Muscle of back (tissue), 11 donors: ENCODE results near the gene SCAPER. TPM values are rescaled to one million over a fixed set of nuclear protein-coding genes. Genes with fewer than 3 reads are reported as not detected.
"Not testable (repeated sequence)": the region's sequence is repeated elsewhere in the genome, so short reads cannot be mapped to it uniquely, and the experiment has no call there.

Experiments used
- DNase-seq, 3 donors: peaks; one replicate each; pipeline versions ENCODE4 v3.0.0 to v3.0.0-alpha.2; 2013
- polyA plus RNA-seq, 10 donors: library from polyadenylated mRNA; unstranded; fragments of 120-200 nt; gene quantifications; one replicate each; pipeline ENCODE4 v1.2.1, GENCODE V29; 2013; ENCODE audit not compliant: insufficient read length in 10 of 10

Gene SCAPER
- polyA plus RNA-seq, 10 donors: 33.9 to 94.7 (median 53.3) TPM

DNA sequence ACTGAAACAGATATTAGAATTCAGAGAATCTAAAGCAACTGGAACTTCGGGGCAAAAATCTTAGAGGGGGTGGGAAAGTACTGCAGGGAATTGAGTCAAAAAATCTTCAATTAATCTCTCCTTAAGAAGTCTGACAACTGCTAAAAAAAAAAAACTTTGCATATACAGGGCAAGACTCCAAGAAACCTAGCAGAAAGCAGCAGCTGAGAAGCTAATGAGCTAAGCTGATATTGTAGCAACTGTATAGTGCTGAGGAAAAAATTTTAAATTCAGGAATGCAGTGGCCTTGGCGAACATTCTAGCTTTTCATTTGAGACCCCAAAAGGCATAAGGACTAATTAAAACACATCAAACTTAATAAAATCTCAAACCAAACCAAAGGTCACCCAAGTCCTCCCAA is 113.6 kb downstream of the SCAPER start:
- peak in 1 of 3 donors; percentile 7 for DNase-seq

DNA sequence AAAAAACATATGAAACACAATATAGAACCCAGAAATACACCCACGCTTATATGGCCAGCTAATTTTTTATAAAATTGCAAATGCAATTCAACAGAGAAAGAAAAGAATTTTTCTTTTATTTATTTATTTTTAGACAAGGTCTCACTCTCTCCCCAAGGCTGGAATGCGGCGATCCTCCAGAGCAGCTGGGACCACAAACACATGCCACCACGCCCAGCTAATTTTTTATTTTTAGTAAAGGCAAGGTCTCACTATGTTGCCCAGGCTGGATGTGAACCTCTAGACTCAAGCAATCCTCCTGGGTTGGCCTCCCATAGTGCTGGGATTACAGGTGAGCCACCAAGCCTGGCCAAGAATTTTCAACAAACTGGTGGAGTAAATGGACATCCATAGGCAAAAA is 117.9 kb downstream of the SCAPER start:
- peak in 1 of 3 donors; percentile 13 for DNase-seq

- DNase-seq: no peak
Observed at GRCh38 chr15:76776969-76777368, 128.2 kb downstream of the SCAPER start.

- DNase-seq: no peak
Observed at GRCh38 chr15:76776480-76776879, 128.7 kb downstream of the SCAPER start.

DNA sequence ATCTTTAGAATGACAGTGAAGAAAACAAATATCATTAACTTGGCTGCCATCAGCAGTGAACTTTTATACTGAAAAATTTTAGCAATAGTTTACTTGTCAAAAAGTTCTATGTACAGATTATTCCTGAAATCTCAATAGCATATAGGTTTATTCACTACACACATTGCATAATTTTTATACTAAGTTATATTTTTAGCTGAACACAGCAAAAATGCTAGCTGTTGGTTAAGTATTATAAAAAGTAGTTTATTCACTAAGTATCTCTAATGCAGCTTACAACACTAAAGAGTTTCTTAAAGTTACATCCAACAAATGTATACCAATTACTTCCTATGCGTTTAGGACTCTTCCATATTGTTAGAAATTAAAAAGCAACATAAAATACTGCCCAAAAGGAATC is 131.9 kb downstream of the SCAPER start:
- no peak for DNase-seq

- DNase-seq: no peak
Observed at GRCh38 chr15:76772776-76773175, 132.4 kb downstream of the SCAPER start.

DNA sequence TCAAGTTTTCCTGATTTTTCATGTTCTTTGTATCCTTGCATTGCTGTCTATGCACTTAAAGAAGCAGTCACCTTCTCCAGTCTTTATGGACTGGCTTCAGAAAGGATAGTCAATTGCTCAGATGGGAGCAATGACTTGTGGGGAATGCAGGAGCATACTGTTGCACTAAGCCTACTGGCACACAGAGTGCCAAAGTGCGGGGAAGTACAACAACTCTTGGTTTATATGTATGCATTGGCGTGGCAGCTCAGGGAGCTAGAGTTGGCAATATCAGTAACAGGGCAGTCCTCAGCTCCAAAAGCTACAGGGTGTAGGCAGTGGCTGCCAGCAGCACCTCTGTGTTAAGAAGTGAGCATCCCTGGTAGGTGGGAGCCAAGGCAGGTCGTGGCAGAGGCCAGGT is 141.1 kb downstream of the SCAPER start:
- DNase-seq: no peak

GRCh38 chr15:76763554-76763953 is 141.6 kb downstream of the SCAPER start:
- DNase-seq: no peak

DNA sequence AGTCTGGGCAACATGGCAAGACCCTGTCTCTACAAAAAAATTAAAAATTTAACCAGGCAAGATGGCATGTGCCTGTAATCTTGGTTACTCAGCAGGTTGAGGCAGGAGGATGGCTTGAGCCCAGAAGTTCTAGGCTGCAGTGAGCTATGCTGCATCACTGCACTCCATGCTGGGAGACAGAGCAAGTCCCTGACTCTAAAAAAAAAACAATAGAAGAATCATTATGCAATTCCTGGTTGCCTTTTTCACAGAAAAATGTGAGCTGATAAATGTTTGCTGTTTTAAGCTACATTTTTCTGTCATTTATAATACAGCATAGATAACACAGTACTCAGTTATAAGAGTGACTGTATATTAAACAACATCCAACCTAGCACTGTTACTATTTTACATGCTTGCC is 148.8 kb downstream of the SCAPER start:
- no peak for DNase-seq

- DNase-seq: no peak
Observed at GRCh38 chr15:76753771-76754170, 151.4 kb downstream of the SCAPER start.

DNA sequence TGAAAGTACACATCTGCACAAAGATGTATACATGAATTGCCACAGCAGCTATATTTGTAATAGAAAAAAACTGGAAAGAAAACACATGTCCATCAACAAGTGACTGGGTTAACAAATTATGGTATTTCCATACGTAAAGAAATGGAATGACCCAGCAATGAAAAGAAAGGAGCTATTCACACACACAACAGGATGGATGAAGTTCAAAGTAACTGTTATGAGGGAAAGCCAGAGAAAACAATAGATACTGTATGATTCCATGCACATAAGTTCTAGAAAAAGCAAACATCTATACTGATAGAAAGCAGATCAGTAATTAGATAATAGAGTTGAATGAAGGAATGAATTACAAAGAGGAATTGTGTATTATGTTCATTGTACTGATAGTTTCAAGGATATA is 152.0 kb downstream of the SCAPER start:
- no peak for DNase-seq

DNA sequence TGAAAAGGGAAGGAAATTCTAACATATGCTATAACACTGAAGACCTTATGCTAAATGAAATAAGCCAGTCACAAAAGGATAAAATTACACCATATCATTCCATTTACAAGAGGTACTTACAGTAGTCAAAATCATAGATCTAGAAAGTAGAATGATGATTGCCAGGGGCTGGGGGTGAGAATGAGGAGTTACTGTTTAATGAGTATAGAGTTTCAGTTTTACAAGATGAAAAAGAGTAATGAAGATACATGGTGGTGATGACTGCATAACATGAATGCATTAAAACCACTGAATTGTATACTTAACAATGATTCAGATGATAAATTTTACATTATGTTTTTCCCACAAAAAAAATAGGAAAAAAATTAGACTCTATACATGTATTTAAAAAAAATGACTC is 152.6 kb downstream of the SCAPER start:
- DNase-seq: no peak

DNA sequence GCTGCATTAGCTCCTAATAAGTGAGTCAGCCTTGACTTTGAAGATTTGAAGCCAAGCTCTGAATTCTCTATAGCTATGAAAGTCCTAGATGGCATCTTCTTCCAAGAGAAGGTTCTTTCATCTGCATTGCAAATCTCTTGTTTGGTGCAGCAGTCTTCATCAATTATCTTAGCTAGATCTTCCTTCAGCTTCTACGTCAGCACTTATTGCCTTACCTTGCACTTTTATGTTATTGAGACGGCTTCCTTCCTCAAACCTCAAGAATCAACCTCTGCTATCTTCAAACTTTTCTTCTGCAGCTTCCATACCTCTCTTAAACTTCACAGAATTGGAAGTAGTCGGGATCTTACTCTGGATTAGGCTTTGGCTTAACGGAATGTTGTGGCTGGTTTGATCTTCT is 167.6 kb downstream of the SCAPER start:
- no peak for DNase-seq

DNA sequence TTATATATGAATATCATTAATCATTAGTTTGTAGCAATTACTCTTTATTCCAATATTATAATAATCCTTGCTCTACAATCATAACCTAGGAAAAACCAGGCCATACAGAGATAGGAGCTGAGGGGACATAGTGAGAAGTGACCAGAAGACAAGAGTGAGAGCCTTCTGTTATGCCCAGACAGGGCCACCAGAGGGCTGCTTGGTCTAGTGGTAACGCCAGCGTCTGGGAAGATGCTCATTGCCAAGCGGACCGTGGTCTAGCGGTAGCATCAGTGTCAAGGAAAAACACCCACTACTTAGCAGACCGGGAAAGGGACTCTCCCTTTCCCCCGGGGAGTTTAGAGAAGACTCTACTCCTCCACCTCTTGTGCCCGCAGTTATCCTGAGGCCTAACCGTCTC is 172.8 kb downstream of the SCAPER start:
- not testable (repeated sequence) for DNase-seq

DNA sequence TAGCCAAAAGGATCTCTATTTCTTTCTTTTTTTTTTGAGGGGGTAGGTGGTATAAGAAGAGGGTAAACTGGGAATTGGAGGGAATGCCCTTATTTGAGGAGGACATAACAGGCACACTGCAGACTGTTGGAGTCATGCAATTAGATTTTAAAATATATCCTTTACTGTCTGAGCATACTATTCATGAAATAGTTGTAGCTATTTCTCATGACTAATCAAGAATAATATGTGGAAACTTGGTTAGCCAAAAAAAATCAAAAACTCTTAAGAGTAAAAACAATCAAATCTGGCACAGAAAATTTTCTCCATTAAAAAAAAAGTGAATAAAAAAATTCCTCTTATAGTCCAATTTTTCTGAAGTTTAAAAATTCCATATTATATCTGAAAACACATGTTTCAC is 174.9 kb downstream of the SCAPER start:
- no peak for DNase-seq

- no peak for DNase-seq
Observed at GRCh38 chr15:76718863-76719262, 186.3 kb downstream of the SCAPER start.

DNA sequence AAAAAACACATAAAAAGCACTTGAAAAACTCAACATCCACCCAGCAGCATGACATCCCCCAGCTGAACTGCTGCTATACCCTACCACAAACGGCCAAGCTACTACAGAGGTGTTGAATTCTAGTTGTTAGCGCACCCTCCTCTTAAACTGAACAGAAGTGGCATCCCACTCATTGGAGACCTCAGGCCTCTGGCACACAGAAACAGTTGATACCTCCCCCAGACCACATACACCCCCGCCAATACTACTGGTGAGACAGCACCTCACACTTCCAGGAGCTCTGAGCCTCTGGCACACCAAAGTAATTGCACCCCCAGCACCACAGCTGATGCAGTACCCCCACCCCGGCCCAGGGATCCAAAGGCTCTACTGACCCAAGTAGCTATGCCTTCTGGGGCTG is 190.2 kb downstream of the SCAPER start:
- no peak for DNase-seq

GRCh38 chr15:76711351-76711827 is 193.8 kb downstream of the SCAPER start:
- DNase-seq: no peak

DNA sequence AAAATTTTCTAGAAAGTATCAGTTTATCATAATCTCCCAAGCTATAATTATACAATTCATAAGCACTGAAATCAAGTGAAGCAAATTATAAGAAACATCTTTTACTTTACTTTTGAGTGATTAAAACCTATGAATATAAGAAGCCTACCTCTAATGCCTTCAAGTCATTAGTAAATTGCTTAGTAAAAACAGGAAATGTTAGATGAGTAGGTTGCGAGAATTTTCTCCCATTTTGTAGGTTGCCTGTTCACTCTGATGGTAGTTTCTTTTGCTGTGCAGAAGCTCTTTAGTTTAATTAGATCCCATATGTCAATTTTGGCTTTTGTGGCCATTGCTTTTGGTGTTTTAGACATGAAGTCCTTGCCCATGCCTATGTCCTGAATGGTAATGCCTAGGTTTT is 201.1 kb downstream of the SCAPER start:
- not testable (repeated sequence) for DNase-seq

DNA sequence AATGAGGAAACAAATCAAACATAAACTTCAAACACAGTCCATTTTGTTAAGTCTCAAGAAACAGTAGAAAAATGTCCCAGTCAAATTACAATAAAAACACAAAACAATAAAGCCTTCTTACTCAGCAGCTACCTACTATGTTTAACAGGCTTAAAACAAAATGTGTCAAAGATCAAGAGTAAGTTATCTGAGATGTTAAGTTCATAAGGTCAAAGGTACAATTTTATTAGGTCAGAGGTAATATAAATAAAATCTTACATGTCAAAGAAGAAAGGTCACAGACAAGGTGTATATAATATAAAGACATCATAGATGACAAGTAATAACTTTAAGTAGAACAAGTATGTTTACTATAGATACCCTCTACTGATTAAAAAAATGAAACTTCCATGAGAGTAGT is 208.3 kb downstream of the SCAPER start:
- DNase-seq: no peak

DNA sequence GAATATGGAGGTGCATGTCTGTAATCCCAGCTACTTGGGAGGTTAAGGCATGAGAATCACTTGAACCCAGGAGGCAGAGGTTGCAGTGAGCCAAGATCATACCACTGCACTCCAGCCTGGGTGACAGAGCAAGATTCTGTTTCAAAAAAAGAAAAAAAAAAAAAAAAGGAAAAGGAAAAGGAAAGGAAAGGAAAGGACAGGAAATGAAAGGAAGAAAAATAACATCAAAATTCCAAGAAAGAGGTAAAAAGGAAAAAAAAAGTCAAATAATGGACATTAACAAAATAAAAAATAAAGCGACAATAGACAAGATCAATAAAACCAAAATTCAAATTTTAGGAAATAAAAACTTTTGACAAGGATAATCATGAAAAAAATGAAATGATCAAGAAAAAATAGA is 212.6 kb downstream of the SCAPER start:
- not testable (repeated sequence) for DNase-seq

- DNase-seq: not testable (repeated sequence)
Observed at GRCh38 chr15:76687592-76687991, 217.5 kb downstream of the SCAPER start.

DNA sequence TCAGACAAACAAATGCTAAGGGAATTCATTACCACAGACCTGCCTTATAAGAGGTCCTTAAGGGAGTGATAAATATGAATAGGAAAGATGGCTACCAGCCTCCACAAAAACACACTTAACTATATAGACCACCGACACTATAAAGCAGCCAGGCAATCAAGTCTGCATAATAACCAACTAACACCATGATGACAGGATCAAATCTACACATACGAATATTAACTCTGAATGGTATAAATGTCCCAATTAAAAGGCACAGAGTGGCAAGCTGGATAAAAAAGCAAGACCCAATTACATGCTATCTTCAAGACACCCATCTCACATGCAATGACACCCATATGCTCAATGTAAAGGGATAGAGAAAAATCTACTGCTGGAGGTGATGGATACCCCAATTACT is 221.1 kb downstream of the SCAPER start:
- no peak for DNase-seq

- no peak for DNase-seq
Observed at GRCh38 chr15:76682833-76683232, 222.3 kb downstream of the SCAPER start.

- no peak for DNase-seq
Observed at GRCh38 chr15:76682259-76682658, 222.9 kb downstream of the SCAPER start.
